RPMI8226 (cell line): ENCODE measurements around the gene TANC1.
"Not testable (repeated sequence)": the region's sequence is repeated elsewhere in the genome, so short reads cannot be mapped to it uniquely, and the experiment has no call there.

Source experiments
- DNase-seq: peaks from one replicate; pipeline ENCODE4 v3.0.0-alpha.2; 2015

The TANC1 gene

GRCh38 chr2:159124441-159124911, 156.0 kb downstream of the TANC1 start:
- DNase-seq: no peak

DNA sequence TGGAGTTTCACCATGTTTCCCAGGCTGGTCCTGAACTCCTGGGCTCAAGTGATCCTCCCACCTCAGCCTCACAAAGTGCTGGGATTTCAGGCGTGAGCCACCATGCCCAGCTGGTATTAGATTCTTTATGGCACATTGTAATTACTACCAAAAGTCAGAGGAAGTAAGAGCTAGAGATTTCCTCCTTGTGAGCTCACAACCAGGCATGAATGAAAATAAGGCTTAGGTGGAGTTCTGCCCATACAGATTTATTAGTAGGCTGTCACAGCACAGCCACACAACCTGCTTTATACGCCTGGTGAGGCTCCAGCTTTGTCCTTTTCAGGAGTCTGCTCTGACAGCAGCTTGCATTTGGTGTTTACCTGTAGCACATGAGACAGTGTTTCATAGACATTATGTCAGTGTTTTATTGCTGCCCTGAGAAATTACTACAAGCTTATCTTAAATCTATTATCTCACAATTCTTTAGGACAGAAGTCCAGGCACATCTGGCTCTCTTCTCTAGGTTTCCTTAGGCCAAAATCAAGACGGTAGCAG, 156.6 kb downstream of the TANC1 start:
- DNase-seq: no peak

DNA sequence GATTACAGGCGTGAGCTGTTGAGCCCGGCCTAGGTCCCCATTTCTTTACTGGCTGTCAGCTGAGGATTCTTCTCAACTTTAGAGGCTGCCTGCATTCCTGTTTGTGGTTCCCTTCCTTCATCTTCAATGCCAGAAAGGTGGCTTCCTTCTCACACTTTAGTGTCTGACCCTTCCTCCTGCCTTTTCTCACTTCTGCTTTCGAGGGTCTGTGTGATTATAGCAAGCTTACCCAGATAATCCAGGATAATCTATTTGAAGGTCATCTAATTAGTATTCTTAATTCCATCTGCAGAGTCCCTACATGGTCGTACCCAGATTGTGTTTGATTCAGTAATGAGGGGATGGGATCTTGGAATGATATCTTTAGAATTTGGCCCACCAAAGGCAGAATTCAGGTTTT, 157.4 kb downstream of the TANC1 start:
- DNase-seq: no peak

GRCh38 chr2:159126432-159127022, 158.1 kb downstream of the TANC1 start:
- no peak for DNase-seq

GRCh38 chr2:159128191-159128590, 159.8 kb downstream of the TANC1 start:
- no peak for DNase-seq

DNA sequence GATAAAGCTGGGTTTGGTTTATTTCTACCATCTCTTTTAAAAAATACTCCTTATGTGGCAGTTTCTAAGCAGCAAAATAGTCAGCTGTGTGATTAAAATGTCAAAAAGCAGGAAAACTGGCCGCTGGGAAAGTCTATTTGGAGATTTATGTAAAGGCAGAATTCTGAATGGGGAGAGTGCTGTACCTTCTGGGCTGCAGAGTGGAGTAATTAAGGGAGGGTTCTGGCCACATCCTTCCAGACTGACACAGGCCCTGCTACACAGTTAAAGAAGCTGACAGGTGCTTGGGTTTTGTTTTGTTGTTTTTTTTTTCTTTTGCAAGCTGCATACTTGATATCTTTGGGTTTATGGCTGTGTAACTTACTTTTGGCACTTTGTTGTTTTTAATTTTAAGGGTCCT, 160.8 kb downstream of the TANC1 start:
- DNase-seq: no peak

DNA sequence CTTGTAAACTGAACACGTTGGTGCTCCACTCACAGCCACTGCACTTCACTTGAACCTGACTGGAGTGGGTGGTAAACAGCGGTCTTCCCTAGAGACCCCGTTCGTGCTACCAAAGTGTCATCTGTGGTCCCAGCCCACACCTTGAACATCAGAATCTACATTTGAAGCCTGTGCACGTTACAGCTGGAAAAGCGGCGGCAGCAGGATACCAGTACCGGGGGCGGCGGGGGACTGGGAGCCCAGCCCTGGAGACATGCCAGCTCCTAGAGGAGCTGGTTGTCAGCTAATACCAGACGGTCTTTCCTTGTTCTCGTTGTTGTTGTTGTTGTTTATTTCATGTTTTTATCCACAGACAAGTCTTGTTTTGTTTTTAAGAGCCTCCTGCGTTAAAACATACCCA, 161.4 kb downstream of the TANC1 start:
- DNase-seq: no peak

DNA sequence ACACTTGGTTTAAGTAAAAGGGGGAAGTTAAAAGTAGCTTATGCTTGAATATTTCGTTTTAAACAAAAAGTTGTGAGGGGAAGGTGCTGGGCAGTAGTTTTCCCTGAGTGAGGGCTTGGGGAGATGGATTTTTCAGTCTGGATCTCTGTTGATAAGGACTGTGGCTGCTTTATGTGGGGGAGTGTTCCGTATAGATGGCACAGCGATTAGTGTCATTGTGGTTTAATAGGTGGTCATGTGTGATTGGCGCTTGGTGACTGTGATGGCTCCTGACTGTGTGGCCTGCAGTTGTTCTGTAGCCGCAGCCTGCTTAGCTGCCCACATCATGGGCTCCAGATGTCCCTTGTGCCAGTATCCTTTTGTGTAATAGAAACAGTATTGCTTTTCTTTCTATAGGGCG, 161.9 kb downstream of the TANC1 start:
- no peak for DNase-seq

DNA sequence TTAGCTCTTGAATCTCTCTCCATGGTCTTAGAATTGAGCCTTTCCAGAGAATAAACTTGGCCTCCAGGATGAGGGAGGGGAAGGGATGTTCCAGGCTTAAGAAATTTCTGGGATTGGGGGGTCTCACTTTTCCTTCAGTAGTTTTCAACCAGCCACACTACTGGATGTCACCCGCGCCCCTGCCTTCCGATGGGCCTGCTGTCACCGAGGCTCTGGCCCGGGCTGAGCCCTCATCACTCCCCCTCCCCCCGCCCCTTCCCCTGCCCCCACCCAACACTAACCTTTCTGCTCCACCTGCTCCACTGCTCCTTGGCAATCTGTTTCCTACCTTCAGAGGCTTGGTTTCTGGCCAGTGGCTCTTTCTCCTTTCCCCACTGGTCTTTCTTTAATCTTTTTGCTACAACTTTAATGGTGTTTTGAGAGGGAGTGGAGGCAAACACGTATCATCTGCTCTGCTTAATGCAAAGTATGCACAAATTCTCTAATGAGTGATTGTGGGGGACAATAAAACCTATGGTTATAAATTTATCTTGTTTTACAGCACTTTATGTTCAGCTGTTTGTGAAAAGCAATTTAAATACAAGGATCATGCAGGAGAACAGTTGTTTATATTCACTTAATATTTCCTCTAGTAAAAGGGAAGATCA, 162.9 kb downstream of the TANC1 start:
- DNase-seq: no peak

DNA sequence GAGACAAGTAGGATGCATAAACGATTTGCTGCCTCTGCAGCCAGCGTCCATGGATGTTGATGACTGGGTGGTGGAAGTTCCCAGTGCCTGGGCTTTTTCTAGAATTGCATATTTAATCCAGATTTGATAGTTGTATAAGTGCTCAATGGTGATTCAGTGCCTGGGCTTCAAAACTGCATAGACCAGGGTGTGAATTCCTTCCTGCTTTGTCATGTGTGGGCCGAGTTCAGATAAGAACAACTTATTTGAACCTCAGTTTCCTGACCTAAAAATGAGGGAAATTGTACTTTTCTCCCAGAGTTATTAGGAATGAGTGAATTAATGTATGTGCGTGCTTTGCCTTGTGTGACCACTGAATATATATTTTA, 163.5 kb downstream of the TANC1 start:
- DNase-seq: no peak

DNA sequence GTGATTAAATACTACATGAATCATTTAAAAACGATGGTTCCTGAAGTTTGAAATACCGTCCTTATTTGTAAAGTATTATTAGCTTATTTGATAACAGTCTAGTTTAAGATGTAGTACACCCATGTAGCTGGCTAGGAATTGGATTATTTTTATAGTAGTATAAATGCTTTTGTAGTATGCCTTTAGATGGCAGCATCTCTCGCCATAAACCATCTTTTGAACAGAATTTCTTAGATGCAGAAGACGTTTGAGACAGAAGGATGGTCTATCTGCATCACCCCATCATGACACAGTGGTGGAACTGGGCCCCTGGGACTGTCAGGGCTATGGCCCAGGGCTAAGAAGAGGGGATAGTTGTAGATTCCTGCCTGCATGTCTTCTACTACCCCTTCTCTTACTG, 165.4 kb downstream of the TANC1 start:
- DNase-seq: no peak

GRCh38 chr2:159134979-159135378, 166.5 kb downstream of the TANC1 start:
- DNase-seq: no peak

DNA sequence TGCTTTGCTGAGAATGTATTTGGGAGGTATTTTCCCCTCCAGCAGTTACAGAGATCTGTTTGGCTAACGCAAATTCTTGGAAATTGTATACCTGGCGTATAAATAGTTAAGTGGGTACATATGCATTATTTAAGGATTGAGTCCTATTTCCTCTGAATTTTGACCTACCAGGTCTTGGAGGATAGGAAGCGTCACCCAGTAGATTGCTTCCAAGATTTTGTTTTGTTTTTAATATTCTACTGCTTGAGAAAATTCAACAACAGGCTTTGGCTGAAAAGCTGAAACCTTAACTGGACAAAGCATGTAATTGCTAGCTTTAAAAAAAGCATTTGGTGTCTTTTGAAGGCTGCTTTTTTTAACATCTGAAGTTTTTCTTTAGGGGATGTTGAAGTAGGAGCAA, 168.0 kb downstream of the TANC1 start:
- no peak for DNase-seq

GRCh38 chr2:159137511-159138241, 169.2 kb downstream of the TANC1 start:
- DNase-seq: no peak

DNA sequence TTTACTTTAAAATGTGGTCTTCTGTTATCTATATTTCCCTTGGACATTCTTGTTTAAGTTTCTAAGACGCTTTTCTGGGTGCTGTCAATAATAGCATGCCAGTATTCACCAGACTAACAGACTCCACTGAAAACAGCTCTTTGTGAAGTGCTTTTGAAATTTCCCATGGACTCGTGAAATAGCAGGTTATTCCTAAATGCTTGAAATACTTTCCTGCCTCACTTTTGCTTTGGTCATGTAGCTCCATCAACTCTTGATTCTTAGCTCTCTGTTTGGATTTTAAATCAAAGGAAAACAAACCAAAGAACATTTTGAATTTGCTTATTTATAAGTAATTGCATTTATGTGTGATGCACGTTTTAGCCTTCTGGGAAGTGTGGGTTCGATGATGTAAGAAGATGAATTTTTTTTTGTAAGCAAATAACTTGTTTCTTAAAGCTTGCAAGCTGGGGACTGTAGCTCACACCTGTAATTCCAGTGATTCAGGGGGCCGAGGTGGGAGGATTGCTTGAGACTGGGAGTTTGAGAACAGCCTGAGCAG, 170.3 kb downstream of the TANC1 start:
- no peak for DNase-seq

- DNase-seq: no peak
Observed at GRCh38 chr2:159139216-159139933, 170.9 kb downstream of the TANC1 start.

DNA sequence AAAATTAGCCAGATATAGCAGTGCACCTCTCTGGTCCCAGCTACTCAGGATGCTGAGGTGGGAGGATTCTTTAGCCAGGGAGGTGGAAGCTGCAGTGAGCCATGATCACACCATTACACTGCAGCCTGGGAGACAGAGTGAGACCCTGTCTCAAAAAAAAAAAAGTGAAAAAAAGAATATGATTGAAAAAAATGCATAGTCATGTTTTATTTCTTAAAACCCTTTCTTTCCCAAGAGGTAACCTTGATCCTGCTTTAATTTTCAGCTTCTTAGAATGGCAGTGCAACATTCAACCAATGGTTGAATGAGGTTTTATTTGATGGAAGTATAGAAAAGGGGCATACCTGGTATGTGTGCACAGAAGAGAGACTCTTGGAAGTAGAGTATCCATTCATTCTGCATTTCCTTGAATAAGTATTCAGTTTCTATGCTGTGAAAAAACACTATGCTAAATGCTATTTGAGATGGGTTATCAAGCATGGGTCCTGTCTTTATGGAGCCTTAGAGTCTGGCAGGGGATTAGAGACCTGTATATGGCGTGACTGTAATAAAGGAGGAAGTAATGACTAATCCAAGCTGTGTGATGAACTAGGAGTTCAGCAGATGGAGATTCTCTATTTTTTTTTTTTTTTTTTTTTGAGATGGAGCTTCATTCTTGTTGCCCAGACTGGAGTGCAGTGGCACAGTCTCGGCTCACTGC, 171.8 kb downstream of the TANC1 start:
- no peak for DNase-seq

DNA sequence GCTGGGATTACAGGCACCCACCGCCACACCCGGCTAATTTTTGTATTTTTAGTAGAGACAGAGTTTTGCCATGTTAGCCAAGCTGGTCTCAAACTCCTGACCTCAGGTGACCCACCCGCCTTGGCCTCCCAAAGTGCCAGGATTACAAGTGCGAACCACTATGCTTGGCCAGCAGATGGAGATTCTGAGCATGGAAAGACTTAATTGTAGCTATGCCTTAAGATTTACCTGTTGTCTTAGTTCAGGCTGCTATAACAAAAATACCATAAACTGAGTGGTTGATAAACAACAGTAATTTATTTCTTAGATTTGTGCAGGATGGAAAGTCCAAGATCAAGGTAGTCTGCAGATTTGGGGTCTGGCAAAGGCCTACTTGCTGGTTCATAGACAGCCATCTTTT, 172.4 kb downstream of the TANC1 start:
- not testable (repeated sequence) for DNase-seq

DNA sequence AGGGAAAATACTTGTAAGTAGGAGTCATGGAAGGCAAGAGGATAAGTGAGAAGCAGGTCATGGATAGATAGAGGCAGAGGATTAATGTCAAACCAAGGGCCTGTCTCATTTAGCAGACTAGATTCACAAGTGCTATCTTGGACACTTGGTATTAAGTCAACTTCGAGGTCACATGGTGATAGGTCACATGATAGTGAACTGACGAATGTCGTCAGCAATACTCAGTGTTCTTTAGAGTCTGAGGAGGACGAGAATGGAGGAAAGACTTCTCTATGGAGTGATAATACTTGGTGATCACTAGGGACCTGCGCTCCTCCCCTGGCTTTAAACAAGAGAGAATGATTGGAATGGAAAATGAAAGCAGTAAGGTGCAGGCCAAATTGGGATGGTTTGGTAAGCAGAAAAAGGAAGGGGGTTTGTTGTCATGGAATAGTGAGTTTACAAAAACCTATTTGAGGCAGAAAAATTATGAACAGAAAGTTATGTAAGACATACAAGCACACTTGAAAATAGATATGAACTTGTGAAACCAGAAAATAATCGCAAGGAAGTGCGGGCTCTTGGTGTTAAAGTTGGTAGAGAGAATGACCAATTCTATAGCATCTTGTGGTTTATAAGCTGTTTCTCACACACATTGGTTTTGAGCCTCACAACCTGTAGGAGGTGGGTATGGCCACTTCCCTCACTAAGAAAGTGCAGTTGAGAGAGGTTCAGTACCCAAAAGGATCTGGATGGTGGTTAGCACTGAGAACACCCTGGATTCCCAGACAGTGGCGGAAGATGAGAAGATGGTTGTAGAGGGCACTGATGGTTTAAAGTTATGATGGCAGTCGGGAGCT, 176.6 kb downstream of the TANC1 start:
- DNase-seq: no peak

- no peak for DNase-seq
Observed at GRCh38 chr2:159145745-159146354, 177.4 kb downstream of the TANC1 start.
